Activated B cell treated with CpG ODN at 0.5 μM for 24 hours (primary cell): Measurements from ENCODE around the gene NPW. TPM values are rescaled to one million over a fixed set of nuclear protein-coding genes. Genes with fewer than 3 reads are reported as not detected.

Experiments
- ATAC-seq: fragments of 200-7000 bp; cut with Tn5 transposase; one replicate; pipeline ENCODE4 v1.10.0; 2021; ENCODE audit warnings: low read depth, mild to moderate bottlenecking, moderate library complexity
- CTCF ChIA-PET: fragments of 350-600 bp; sonication (Branson Sonifier 250); formaldehyde crosslinking; loops from one replicate; lab custom pipeline; 2021; ENCODE audit warnings: antibody characterized with exemption; lab: Charles Lee
- POLR2A ChIA-PET: fragments of 350-600 bp; sonication (Branson Sonifier 250); formaldehyde crosslinking; loops from one replicate; lab custom pipeline; 2021; ENCODE audit warnings: antibody characterized with exemption; lab: Charles Lee
- DNase-seq: peaks from one replicate; pipeline ENCODE4 v3.0.0; 2022
- H3K27ac Mint-ChIP-seq: one replicate; pipeline ENCODE4 v1.8.0; 2020; ENCODE audit warnings: mixed read lengths
- H3K27me3 Mint-ChIP-seq: one replicate; pipeline ENCODE4 v1.8.0; 2021; ENCODE audit warnings: mixed read lengths
- H3K36me3 Mint-ChIP-seq: one replicate; pipeline ENCODE4 v1.8.0; 2021; ENCODE audit warnings: low read depth, mixed read lengths
- H3K4me1 Mint-ChIP-seq: one replicate; pipeline ENCODE4 v1.8.0; 2021; ENCODE audit warnings: mixed read lengths
- H3K4me3 Mint-ChIP-seq: one replicate; pipeline ENCODE4 v1.8.0; 2020; ENCODE audit warnings: mild to moderate bottlenecking, mixed read lengths
- H3K9me3 Mint-ChIP-seq: one replicate; pipeline ENCODE4 v1.8.0; 2020; ENCODE audit warnings: mixed read lengths
- intact Hi-C: fragments of 100-400 bp; cut with micrococcal nuclease; formaldehyde crosslinking; loops from one replicate; pipeline ENCODE4 v1.15.1; 2024
- total RNA-seq: library from RNA; stranded (reverse); gene quantifications from 2 replicates; pipeline ENCODE4 v1.2.3, GENCODE V29; 2022
- TF ChIP-seq, protein P1 (sequence below): fragments of 200-600 bp; IDR thresholded peaks from one replicate; pipeline ENCODE4 v1.8.0; 2022; ENCODE audit warnings: antibody characterized with exemption, mild to moderate bottlenecking

The NPW gene
- total RNA-seq, 1 donor from 2014 or later: 1.5 TPM

DNA sequence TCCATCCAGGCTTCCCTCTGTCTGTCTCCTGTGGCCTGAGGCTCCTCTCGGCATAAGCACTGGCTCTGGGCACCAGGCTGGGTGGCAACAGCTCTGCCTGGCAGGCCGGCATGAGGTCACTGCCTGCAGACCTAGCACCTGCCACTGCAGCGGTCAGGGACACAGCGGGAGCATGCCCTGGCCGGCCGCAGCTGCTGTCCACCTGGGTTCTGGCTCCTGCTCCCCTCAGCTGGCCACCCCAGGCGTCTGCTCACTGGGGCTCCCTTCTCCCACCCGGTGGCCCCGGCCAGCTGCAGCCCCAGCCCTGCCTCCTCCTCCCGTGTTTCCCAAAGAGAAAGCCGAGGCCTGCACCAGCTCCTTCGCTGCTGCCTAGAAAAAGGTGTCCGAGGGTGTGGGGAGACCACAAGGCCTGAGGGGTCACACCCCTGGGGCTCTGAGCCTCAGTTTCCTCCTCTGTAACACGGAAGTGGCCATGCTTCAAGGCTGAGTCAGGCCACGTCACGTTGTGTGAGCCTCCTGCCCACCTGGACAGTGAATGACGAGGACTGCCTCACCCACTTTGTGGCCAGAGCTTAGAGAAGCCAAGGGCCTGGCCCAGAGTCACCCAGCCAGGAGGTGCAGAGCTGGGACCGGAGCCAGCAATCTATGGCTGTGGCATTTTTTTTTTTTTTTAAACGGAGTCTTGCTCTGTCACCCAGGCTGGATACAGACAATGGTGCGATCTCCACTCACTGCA, 21.4 kb downstream of the NPW start:
- TF ChIP-seq, protein P1, sequence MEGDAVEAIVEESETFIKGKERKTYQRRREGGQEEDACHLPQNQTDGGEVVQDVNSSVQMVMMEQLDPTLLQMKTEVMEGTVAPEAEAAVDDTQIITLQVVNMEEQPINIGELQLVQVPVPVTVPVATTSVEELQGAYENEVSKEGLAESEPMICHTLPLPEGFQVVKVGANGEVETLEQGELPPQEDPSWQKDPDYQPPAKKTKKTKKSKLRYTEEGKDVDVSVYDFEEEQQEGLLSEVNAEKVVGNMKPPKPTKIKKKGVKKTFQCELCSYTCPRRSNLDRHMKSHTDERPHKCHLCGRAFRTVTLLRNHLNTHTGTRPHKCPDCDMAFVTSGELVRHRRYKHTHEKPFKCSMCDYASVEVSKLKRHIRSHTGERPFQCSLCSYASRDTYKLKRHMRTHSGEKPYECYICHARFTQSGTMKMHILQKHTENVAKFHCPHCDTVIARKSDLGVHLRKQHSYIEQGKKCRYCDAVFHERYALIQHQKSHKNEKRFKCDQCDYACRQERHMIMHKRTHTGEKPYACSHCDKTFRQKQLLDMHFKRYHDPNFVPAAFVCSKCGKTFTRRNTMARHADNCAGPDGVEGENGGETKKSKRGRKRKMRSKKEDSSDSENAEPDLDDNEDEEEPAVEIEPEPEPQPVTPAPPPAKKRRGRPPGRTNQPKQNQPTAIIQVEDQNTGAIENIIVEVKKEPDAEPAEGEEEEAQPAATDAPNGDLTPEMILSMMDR: no peak
- intact Hi-C loops: no loop called here
- peaks cover 2% of the 10 kb centered on the region for H3K27me3 Mint-ChIP-seq
- no peaks in the 10 kb centered on the region for H3K9me3 Mint-ChIP-seq
- ChIA-PET POLR2A (interaction anchor here (0.7 kb wide), 1 partner anchor 55 kb away, joined by 3 read pairs; no protein-coding TSS in a partner anchor), CTCF (interaction anchor here (1.0 kb wide), 1 partner anchor 100 kb away, joined by 3 read pairs; no protein-coding TSS in a partner anchor)
- no peaks in the 10 kb centered on the region for H3K36me3 Mint-ChIP-seq
- H3K4me1 Mint-ChIP-seq: peaks cover 3% of the 10 kb centered on the region
- no peak overlapping the region for H3K27ac Mint-ChIP-seq
- ATAC-seq (no peak), DNase-seq (no peak)
- H3K4me3 Mint-ChIP-seq: no peak overlapping the region

DNA sequence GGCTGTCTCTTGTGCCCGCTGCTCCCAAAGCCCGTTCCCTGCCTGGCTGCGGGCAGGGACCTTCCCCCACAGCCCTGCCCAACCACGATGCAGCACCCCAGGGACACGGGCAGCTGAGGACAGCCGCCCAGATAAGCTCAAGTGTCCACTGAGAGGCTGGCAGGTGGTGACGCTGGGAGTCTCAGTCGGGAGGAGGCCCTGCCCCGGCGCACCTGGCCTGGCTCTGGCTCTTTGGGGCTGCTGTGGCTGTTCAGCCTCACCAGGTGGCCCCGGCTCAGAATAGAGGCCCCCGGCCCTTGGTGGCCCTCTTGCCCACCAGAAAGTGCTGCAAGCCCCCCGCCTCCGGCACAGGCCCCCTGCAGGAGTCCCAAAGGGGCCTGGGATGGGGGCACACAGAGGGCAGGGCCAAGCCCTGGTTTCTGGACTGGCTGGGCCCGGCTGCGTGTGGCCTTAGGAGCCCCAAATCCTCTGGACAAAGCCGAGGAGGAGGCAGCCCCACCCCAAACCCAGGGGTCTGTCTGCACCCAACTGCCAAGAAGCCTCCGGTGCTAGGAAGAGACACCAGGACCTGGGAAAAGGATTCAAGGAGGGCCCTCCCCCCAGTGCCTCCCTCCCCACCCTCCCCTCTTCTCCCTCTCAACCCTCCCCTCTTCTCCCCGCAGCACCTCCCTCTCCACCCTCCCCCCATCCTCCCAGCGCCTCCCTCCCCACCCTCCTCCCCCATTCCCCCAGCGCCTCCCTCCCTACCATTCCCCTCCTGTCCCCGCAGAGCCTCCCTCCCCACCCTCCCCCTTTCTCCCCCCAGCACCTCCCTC, 22.8 kb downstream of the NPW start:
- ChIA-PET CTCF (no interaction called here), POLR2A (no interaction called here)
- no peaks in the 10 kb centered on the region for H3K36me3 Mint-ChIP-seq
- H3K4me1 Mint-ChIP-seq: peaks cover 12% of the 10 kb centered on the region
- intact Hi-C loops: no loop called here
- no peak overlapping the region for H3K27ac Mint-ChIP-seq
- H3K9me3 Mint-ChIP-seq: no peaks in the 10 kb centered on the region
- ATAC-seq (no peak), DNase-seq (no peak)
- peaks cover 2% of the 10 kb centered on the region for H3K27me3 Mint-ChIP-seq
- TF ChIP-seq, protein P1: no peak
- H3K4me3 Mint-ChIP-seq: no peak overlapping the region

DNA sequence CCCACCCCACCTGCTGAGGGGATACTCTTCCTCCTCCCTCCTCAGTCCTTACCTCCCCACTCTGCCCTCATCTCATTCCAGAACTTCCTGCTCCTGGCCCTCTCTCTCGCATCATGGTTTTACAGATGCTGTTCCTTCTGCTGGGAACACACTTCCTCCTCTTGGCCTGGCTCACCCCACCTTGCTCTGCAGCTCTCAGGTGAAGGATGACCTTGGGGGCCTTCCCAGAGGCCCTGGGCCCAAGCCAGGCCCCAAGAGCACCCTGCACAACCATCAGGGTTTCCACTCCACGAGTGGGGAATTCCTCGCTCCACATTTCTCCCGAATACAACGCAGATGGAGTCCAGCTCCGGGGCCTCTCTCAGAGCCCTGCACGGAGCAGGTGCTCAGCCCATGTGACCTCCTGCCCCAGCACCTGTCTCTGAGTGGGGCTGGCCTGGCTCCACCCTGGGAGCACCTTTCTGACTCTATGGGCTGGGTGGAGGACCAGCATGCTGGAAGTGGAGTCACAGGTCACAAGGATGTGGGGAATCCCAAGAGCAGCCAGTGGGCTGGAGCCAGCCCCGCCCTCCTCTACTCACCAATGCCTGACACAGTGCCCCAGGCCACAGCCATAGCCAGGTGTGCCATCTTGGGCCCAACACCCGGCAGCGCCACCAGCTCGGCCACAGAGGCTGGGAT, 23.5 kb downstream of the NPW start:
- ATAC-seq (no peak), DNase-seq (no peak)
- intact Hi-C loops: no loop called here
- no peak overlapping the region for H3K27ac Mint-ChIP-seq
- TF ChIP-seq, protein P1: no peak
- POLR2A ChIA-PET: no interaction called here
- H3K4me3 Mint-ChIP-seq: no peak overlapping the region
- CTCF ChIA-PET: no interaction called here
- H3K4me1 Mint-ChIP-seq: peaks cover 14% of the 10 kb centered on the region
- H3K9me3 Mint-ChIP-seq: no peaks in the 10 kb centered on the region
- H3K36me3 Mint-ChIP-seq: no peaks in the 10 kb centered on the region
- peaks cover 2% of the 10 kb centered on the region for H3K27me3 Mint-ChIP-seq

DNA sequence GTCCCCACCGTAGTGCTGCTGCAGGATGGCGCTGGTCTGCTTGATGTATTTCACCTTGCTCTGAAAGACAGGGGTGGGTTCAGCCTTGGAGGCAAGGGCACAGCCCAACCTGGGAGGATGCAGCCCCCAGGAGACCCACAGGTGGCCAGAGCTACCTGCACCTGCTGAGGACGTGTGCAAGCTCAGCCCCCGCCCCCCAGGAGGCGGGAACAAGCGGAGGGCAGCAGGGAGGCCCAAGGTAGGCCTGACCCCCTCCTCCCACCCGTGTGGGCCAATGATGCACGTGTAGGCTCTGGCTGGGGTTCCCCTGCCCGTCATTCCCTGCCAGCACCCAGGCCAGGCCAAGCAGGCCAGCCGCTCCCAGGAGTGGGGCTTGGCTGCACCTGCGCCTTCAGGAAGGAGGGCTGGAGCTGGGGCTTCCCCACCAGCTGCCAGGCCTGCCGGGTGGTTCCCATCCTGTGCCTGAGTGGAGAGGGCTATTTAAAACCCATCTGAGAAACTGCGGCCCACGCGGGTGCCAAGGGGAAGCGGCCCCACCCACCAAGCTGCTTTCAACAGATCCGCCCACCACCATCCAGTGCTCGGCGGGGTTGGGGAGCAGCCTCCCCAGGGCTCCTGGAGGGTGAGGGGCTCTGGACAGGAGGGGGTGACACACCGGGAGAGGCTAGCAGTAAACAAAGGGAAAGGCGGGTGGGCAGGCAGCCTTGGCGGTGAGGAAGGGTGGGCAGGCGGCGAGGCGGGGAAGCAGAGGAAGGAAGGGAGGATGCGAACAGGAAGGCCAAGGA, 24.3 kb downstream of the NPW start:
- Mint-ChIP-seq H3K4me3 (no peak overlapping the region), H3K4me1 (peaks cover 21% of the 10 kb centered on the region), H3K27me3 (peaks cover 2% of the 10 kb centered on the region), H3K27ac (no peak overlapping the region), H3K9me3 (no peaks in the 10 kb centered on the region), H3K36me3 (no peaks in the 10 kb centered on the region)
- CTCF ChIA-PET: no interaction called here
- POLR2A ChIA-PET: interaction anchor here (1.7 kb wide), 1 partner anchor 112 kb away, joined by 3 read pairs; the partner anchor contains the start of gene TRAF7
- TF ChIP-seq, protein P1: no peak
- intact Hi-C loops: no loop called here
- DNase-seq (no peak), ATAC-seq (no peak)
